GM21367 (cell line): Measurements from ENCODE around the gene SAP30L.

Experiments
- ATAC-seq: cut with Tn5 transposase; IDR thresholded peaks from one replicate; pipeline ENCODE4 v1.9.1; 2021; ENCODE audit not compliant: unreplicated experiment

Gene SAP30L

DNA sequence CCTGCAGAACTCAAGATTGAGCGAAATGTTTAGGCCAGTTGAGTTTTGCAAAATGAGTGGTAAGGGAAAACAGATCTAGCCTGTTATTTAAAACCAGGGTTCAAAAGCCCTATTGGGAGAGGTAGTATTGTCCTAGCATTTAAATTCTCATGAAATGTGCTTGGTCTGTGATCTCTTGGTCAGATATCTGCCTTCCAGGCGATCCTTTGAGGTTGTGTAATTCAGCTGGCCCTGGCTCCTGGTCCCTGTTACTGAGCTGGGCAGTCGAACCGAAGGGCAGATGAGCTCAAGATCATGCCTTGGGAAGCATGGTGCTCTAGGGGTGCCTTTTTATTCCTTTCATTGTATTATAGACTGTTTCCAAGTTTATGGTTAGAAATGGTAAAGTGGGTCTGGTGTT is 14.4 kb downstream of the SAP30L start:
- ATAC-seq, result no peak

DNA sequence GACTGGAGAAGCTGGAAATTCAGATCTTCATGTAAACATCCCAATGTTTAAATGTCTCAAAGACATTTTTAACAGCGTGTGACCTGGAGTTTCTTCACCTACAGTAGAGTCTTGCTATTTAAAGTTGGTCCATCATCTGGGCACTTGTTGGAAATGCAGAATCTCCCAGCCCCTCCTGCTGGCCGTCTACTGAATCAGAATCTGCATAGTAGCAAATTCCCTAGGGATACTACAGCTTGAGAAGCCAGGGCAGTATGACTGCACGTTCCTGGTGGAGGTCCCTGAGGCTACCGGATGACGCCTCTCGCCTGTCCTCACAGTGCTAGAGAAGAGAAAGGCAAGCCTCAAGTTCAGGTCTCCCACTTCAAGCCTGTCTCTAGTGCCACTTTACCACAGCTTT is 15.7 kb downstream of the SAP30L start:
- ATAC-seq, result no peak

DNA sequence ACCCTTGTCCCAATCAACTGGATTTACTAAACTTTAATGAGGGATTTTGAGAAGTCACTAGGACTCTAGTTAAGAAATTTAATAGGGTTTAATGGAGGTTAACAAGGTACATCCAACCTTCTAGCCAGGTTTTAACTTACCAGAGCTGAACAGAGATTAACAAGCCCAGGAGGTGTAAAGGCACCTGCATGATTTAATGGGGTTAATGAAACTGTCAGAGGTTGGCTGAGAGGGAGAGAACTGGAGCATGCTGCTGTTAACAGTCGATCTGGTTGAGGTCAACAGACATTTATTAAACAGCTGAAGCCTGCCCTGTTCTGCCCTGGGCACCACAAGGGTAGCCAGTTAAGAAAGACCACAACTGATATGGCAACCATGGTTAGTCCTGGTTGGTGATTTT is 18.6 kb downstream of the SAP30L start:
- ATAC-seq, result no peak

DNA sequence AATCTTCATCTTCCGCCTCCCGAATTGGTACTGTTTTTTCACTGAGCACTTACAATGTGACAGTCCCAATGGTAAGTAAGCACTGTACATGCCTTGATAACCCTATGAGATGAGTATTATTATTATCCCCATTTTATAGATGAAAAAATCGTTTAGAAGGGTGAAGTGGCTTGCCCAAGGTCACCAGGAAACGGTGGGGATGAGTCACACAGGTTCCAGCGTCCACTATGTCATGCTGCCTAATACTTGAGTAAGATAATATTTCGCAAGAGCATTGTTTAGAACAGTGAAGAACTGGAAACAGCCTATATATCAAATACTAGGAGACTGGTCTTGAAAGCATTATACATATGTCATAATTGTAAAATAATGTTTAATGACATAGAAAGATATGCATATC is 19.4 kb downstream of the SAP30L start:
- ATAC-seq, result no peak

- ATAC-seq, result no peak
Observed at GRCh38 chr5:154466147-154466546, 20.4 kb downstream of the SAP30L start.

GRCh38 chr5:154466671-154467070 is 20.9 kb downstream of the SAP30L start:
- ATAC-seq, result no peak

DNA sequence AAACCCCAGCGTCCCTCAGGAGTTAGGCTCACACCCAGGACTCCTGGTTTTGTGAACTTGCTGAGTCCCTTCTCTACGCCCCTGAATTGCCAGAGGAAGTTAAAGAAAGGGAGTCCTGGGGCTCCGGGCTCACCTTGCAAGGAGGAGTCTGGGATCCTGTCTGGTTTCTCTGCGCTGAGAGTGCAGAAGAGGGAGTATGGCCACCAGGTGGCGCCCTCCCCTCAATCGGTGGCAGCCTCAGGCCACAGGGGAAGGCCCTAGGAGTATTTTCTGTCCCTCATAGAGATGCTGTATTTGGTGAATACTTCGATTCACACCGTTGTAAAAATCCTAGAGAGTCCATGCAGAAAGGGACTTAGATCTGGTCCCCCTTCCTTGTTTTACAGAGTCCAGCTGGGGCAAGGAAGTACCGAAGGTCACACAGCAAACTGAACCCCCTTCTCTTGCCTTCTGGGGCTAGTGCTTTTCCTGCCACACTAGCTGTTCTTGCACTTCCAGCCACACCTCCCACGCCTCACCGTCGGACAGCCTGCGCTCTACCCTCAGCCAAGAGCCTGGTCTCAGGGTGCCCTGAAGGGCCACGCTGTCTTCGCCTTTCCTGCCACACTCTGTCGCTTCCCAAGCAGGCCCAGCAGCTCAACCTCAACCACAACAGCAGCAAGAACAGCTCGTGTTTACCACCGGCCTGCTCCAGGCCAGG is 22.0 kb downstream of the SAP30L start:
- peak; percentile 97 for ATAC-seq

- ATAC-seq, result no peak
Observed at GRCh38 chr5:154470137-154470536, 24.3 kb downstream of the SAP30L start.

DNA sequence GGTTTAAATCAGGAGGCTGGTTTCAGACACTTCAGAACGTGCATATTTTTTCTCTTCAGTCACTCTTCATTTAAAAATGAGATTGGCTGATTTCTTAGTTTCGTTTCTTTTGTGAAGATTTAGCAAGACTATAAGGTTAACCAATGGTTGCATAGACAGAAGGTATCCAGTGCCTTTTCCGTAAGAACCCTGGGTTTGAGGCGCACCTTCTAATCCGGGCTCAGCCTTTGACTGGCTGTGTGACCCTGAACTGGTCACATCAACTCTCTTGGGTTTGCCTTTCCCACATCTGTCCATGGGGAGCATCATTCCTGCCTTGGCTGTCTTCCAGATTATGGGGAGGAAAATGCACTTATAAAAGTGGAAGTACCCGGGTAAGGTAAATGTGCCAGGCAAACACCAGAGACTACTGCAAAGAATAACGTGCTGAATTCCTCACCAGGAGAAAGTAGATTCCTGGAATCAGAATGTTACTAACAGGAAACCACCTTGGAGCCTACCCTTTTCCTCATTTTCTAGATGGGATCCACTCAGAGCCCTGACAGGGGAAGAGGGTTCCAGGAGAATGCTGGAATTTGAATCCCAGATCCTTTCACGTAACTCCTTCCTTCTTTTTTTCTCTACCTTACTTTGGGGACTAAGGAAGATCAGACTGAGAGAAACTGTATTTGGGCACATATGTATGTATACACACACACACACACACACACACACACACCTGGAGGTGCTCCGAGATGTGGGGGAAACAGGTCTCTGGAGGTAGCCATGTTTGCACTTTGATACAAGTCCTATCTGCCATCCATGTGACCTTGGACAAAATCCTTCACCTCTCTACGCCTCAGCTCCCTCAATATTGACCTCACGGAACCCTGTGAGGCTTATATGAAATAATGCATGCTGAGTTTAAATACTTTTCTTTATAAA is 25.4 kb downstream of the SAP30L start:
- no peak for ATAC-seq

- ATAC-seq, result no peak
Observed at GRCh38 chr5:154472871-154473580, 27.2 kb downstream of the SAP30L start.

DNA sequence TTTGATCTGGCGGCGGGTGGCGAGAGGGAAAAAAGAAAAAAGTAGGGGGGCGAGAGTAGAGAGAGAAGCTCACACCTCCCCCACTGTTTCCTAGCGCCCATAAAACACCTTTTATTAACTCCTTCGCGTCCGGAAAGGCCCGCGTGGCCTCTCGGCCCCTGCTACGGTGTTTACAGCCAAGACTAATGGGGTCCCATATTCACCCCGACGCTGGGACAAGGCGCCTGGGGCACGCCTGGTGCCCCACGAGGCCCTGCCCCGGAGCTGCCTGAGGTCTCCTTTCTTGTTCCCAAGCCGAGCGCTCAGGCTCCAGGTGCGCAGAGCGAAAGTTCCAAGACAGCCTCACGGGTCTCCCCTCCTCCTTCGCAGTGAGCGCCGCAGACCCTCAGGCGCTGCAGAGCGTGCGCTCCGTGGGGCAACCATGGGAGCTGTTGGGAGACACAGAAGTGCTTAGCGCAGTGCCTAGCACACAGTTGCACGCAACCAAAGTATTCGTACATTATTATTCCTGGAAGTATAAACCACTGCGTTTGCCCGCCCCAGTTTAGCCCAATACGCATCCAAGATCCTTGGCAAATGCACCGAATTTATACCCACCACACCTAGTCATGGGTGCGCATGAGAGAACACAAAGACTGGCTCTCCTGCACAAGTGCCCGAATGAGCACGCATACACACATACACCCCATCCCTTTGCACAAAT is 27.9 kb downstream of the SAP30L start:
- no peak for ATAC-seq

- ATAC-seq, result no peak
Observed at GRCh38 chr5:154474396-154475334, 28.9 kb downstream of the SAP30L start.

- ATAC-seq, result no peak
Observed at GRCh38 chr5:154475591-154476353, 30.0 kb downstream of the SAP30L start.

- ATAC-seq, result no peak
Observed at GRCh38 chr5:154476354-154477205, 30.8 kb downstream of the SAP30L start.

- ATAC-seq, result no peak
Observed at GRCh38 chr5:154477382-154478223, 31.8 kb downstream of the SAP30L start.

- ATAC-seq, result no peak
Observed at GRCh38 chr5:154478224-154478565, 32.4 kb downstream of the SAP30L start, which contains the start of gene HAND1. HAND1 (minus strand) TSS chr5:154478227; CDS start chr5:154478008, 219 bp downstream.

DNA sequence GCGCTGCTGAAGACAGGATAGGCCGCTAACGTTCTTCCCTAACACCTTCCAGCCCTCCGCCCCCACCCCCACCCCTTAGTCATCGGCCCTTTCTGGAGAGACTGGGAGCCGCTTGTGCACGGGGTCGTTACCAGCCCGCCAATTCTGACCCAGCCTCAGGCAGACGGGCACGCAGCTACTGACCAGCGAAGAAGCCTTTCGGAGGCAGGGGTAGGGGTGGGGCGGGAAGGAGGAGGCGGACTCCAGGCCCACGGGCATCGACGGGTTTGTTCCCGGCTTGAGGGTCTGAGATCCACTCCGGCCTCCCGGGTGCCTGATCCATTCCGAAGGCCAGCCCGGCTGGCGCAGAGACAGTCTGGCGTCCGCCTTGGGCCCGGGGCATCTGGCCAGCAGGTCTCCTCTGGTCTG is 33.0 kb downstream of the SAP30L start:
- no peak for ATAC-seq
